Spleen (tissue), 7 donors: ENCODE data around the gene COL28A1.

Experiments
- CTCF ChIP-seq, 11 experiments: fragments of 200-600 bp in 7 of 11; fragments of 450-650 bp in 4 of 11; sonication (generic) in 4 of 11; IDR thresholded peaks in 8 of 11; conservative IDR thresholded peaks in 3 of 11; 1 replicate in 7 of 11; 2 replicates in 4 of 11; pipeline versions ENCODE4 v1.4.0 to v1.8.0; 2016 to 2021; ENCODE audit warnings: antibody characterized with exemption in 11 of 11, inconsistent platforms in 4 of 11, mild to moderate bottlenecking in 1 of 11
- POLR2A ChIP-seq, 3 donors: fragments of 450-650 bp; IDR thresholded peaks; one replicate each; pipeline ENCODE4 v1.5.1; 2017; ENCODE audit warnings: antibody characterized with exemption in 3 of 3, mild to moderate bottlenecking in 1 of 3
- donor health status: DM: no; HTN: no; CAD: no; lungs with moderate emphysema.
- donor health status: DM: no; HTN: no; CAD: no.
- donor health status: DM: no; HTN: no; CAD: no.

GRCh38 chr7:7433811-7434210 is 101.9 kb downstream of the COL28A1 start:
- TF ChIP-seq CTCF (IDR thresholded peaks at IDR 0.05 in 8 of 11, conservative IDR thresholded peaks at IDR 0.05 in 3 of 11) (no peak), POLR2A (IDR thresholded peaks at IDR 0.05) (no peak)
